ENCODE measurements around the gene SLC6A11.

DNA sequence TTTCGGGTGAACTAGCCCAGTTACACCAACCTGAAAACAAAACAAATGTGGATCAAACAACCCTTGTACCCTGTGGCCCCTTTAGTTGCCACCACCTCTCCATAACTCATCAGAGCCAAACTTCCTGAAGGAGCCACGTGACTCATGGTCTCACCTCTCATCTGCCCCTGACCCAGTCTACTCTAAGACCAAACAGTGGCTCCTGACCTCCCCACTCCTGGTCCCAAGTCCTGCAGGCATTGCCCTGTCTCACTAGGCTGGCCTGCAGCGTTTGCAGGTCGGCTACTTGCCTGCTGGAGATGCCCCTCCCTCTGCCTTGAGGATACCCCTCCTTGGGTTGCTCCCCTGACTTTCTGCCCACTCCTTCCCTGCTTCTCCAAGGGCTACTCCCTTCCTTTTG is 23.1 kb downstream of the SLC6A11 start:
- TF ChIP-seq, protein P1, sequence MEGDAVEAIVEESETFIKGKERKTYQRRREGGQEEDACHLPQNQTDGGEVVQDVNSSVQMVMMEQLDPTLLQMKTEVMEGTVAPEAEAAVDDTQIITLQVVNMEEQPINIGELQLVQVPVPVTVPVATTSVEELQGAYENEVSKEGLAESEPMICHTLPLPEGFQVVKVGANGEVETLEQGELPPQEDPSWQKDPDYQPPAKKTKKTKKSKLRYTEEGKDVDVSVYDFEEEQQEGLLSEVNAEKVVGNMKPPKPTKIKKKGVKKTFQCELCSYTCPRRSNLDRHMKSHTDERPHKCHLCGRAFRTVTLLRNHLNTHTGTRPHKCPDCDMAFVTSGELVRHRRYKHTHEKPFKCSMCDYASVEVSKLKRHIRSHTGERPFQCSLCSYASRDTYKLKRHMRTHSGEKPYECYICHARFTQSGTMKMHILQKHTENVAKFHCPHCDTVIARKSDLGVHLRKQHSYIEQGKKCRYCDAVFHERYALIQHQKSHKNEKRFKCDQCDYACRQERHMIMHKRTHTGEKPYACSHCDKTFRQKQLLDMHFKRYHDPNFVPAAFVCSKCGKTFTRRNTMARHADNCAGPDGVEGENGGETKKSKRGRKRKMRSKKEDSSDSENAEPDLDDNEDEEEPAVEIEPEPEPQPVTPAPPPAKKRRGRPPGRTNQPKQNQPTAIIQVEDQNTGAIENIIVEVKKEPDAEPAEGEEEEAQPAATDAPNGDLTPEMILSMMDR (conservative IDR thresholded peaks at IDR 0.05; ENCODE audit: low read length): no peak
- TF ChIP-seq EZH2phosphoT487 (IDR thresholded peaks at IDR 0.05; ENCODE audit: borderline replicate concordance, low read depth, low read length): no peak

Measured in OCI-LY7 (cell line).